Mesendoderm (in vitro differentiated cells): ENCODE measurements around the gene SYDE2.

Experiments
- DNase-seq: peaks from one replicate; pipeline ENCODE4 v3.0.0; 2013
- H2AK5ac ChIP-seq: 2 replicates; pipeline ENCODE4 v1.6.1; 2013; ENCODE audit warnings: low read length, inconsistent platforms
- H2BK120ac ChIP-seq: 2 replicates; pipeline ENCODE4 v1.6.1; 2013; ENCODE audit warnings: low read depth, mild to moderate bottlenecking, low read length, moderate library complexity, mixed read lengths
- H2BK15ac ChIP-seq: replicated peaks from 2 replicates; pipeline ENCODE4 v1.6.1; 2013; ENCODE audit warnings: low read depth, mild to moderate bottlenecking, moderate library complexity
- H2BK5ac ChIP-seq: 2 replicates; pipeline ENCODE4 v1.6.1; 2013; ENCODE audit warnings: low read length, inconsistent platforms
- H3K18ac ChIP-seq: 2 replicates; pipeline ENCODE4 v1.6.1; 2013; ENCODE audit warnings: mild to moderate bottlenecking, low read length, mixed read lengths
- H3K23ac ChIP-seq: one replicate; pipeline ENCODE4 v1.6.1; 2013; ENCODE audit warnings: low read length
- H3K27ac ChIP-seq: 2 replicates; pipeline ENCODE4 v1.5.1; 2013; ENCODE audit warnings: low read depth, mild to moderate bottlenecking, inconsistent platforms, low read length, moderate library complexity
- H3K27me3 ChIP-seq: 2 replicates; pipeline ENCODE4 v1.6.1; 2013; ENCODE audit warnings: low read length, control low read depth, mild to moderate bottlenecking, inconsistent platforms; ENCODE audit not compliant: insufficient read depth, poor library complexity
- H3K36me3 ChIP-seq: 2 replicates; pipeline ENCODE4 v1.6.1; 2013; ENCODE audit warnings: low read length, inconsistent platforms; ENCODE audit not compliant: control insufficient read depth, insufficient read depth
- H3K4ac ChIP-seq: one replicate; pipeline ENCODE4 v1.6.1; 2013; ENCODE audit warnings: low read depth, mild to moderate bottlenecking, low read length, moderate library complexity
- H3K4me1 ChIP-seq: 2 replicates; pipeline ENCODE4 v1.6.1; 2013; ENCODE audit warnings: low read depth, low read length, inconsistent platforms; ENCODE audit not compliant: control insufficient read depth
- H3K4me2 ChIP-seq: 2 replicates; pipeline ENCODE4 v1.6.1; 2013; ENCODE audit warnings: low read length
- H3K4me3 ChIP-seq: 2 replicates; pipeline ENCODE4 v1.5.1; 2013; ENCODE audit warnings: mild to moderate bottlenecking, low read length
- H3K56ac ChIP-seq: one replicate; pipeline ENCODE4 v1.6.1; 2013; ENCODE audit warnings: low read length
- H3K79me1 ChIP-seq: 2 replicates; pipeline ENCODE4 v1.6.1; 2013; ENCODE audit warnings: low read length, inconsistent platforms
- H3K79me2 ChIP-seq: 2 replicates; pipeline ENCODE4 v1.6.1; 2013; ENCODE audit warnings: mild to moderate bottlenecking, low read length; ENCODE audit not compliant: control insufficient read depth, insufficient read depth
- H3K9ac ChIP-seq: 2 replicates; pipeline ENCODE4 v1.6.1; 2013; ENCODE audit warnings: low read length, inconsistent platforms
- H4K5ac ChIP-seq: one replicate; pipeline ENCODE4 v1.6.1; 2013; ENCODE audit warnings: low read length
- H4K8ac ChIP-seq: one replicate; pipeline ENCODE4 v1.6.1; 2013; ENCODE audit warnings: low read depth, mild to moderate bottlenecking, control low read depth, low read length, moderate library complexity
- WGBS: extraction: QIAGEN DNeasy Blood & Tissue Kit; methylation state at CpG from one replicate; pipeline ENCODE4 v1.1.7; 2013; ENCODE audit warnings: low lambda C conversion rate, missing lambda C conversion rate; ENCODE audit not compliant: insufficient coverage; ENCODE audit errors: extremely low coverage; 5-methylcytosine and 5-hydroxymethylcytosine counted together

Gene SYDE2

GRCh38 chr1:85137660-85138059 lies 63.2 kb downstream of the SYDE2 start:
- H2BK120ac ChIP-seq, result no peak overlapping the region
- no peak overlapping the region for H3K4ac ChIP-seq
- H3K23ac ChIP-seq, result no peak overlapping the region
- no peaks in the 10 kb centered on the region for H3K27me3 ChIP-seq
- H3K18ac ChIP-seq, result no peak overlapping the region
- H3K4me1 ChIP-seq, result no peaks in the 10 kb centered on the region
- no CpG with 5 or more reads among the region's 9 CpGs for WGBS
- no peak overlapping the region for H2AK5ac ChIP-seq
- H3K27ac ChIP-seq, result no peak overlapping the region
- H4K5ac ChIP-seq, result no peak overlapping the region
- H3K79me1 ChIP-seq, result no peaks in the 10 kb centered on the region
- DNase-seq, result no peak
- H2BK5ac ChIP-seq, result no peak overlapping the region
- H3K4me2 ChIP-seq, result no peak overlapping the region
- H3K56ac ChIP-seq, result no peak overlapping the region
- H3K79me2 ChIP-seq, result no peaks in the 10 kb centered on the region
- H3K4me3 ChIP-seq, result no peak overlapping the region
- H3K9ac ChIP-seq, result no peak overlapping the region
- no peaks in the 10 kb centered on the region for H3K36me3 ChIP-seq
- H4K8ac ChIP-seq, result no peak overlapping the region
- no peak overlapping the region for H2BK15ac ChIP-seq

GRCh38 chr1:85135392-85135798 lies 65.4 kb downstream of the SYDE2 start:
- no CpG with 5 or more reads among the region's 1 CpG for WGBS
- Histone ChIP-seq H3K18ac (no peak overlapping the region), H3K56ac (no peak overlapping the region), H3K4ac (no peak overlapping the region), H4K8ac (no peak overlapping the region), H4K5ac (no peak overlapping the region), H3K4me2 (no peak overlapping the region), H3K36me3 (no peaks in the 10 kb centered on the region), H3K27me3 (no peaks in the 10 kb centered on the region), H2BK120ac (no peak overlapping the region), H2BK5ac (no peak overlapping the region), H3K4me1 (no peaks in the 10 kb centered on the region), H3K4me3 (no peak overlapping the region), H3K79me2 (no peaks in the 10 kb centered on the region), H3K23ac (no peak overlapping the region), H2BK15ac (no peak overlapping the region), H3K27ac (no peak overlapping the region), H3K79me1 (no peaks in the 10 kb centered on the region), H2AK5ac (no peak overlapping the region), H3K9ac (no peak overlapping the region)
- DNase-seq, result no peak

DNA sequence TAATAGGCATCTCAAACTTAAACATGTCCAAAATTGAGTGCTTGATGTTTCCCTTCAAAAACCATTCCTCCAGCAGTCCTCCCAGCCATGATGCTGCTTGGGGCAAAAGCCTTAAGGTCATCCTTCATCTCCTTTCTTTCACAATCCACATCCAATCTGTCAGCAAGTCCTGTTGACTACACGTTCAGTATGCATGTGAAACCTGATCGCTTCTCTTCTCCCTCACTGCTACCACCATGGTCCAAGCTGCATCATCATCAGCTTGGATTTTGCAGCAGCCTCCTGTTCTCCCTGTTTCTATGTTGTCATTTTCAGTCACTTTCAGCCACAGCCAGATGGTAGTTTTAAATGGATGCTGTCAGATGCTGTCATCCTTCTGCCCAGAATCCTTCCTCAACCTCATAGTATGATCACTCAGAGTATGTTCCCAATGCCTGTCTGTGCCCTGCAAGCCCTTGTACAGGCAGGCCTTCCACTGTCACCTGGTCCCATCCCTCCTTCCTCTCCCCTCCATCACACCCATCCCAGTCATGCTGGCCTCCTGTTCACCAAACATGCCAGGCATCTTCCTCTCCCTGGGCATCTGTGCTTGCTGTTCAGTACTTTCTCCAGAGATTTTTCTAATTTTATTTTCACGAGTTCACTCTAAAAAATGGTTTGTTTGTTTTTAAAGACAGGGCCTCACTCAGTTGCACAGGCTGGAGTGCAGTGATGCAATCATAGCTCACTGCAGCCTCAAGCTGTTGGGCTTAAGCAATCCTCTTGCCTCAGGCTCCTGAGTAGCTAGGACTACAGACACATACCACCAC lies 66.0 kb downstream of the SYDE2 start:
- Histone ChIP-seq H2AK5ac (no peak overlapping the region), H3K4me2 (no peak overlapping the region), H2BK120ac (no peak overlapping the region), H3K18ac (no peak overlapping the region), H3K27me3 (no peaks in the 10 kb centered on the region), H3K23ac (no peak overlapping the region), H2BK5ac (no peak overlapping the region), H3K4me1 (no peaks in the 10 kb centered on the region), H3K4ac (no peak overlapping the region), H2BK15ac (no peak overlapping the region), H3K4me3 (no peak overlapping the region), H3K79me2 (no peaks in the 10 kb centered on the region), H4K8ac (no peak overlapping the region), H3K79me1 (no peaks in the 10 kb centered on the region), H4K5ac (no peak overlapping the region), H3K36me3 (no peaks in the 10 kb centered on the region), H3K9ac (no peak overlapping the region), H3K27ac (no peak overlapping the region), H3K56ac (no peak overlapping the region)
- DNase-seq, result no peak
- WGBS, result no CpG with 5 or more reads among the region's 3 CpGs

- WGBS, result no CpG with 5 or more reads among the region's 2 CpGs
- Histone ChIP-seq H3K4me2 (no peak overlapping the region), H2BK120ac (no peak overlapping the region), H3K79me1 (no peaks in the 10 kb centered on the region), H3K23ac (no peak overlapping the region), H3K79me2 (no peaks in the 10 kb centered on the region), H3K27ac (no peak overlapping the region), H3K36me3 (no peaks in the 10 kb centered on the region), H3K18ac (no peak overlapping the region), H3K4me1 (no peaks in the 10 kb centered on the region), H3K4ac (no peak overlapping the region), H3K56ac (no peak overlapping the region), H3K27me3 (no peaks in the 10 kb centered on the region), H2AK5ac (no peak overlapping the region), H2BK15ac (peak overlapping the region; percentile 12), H2BK5ac (no peak overlapping the region), H3K4me3 (no peak overlapping the region), H4K5ac (no peak overlapping the region), H4K8ac (no peak overlapping the region), H3K9ac (no peak overlapping the region)
- no peak for DNase-seq
Observed at GRCh38 chr1:85133565-85134159, 67.2 kb downstream of the SYDE2 start.

DNA sequence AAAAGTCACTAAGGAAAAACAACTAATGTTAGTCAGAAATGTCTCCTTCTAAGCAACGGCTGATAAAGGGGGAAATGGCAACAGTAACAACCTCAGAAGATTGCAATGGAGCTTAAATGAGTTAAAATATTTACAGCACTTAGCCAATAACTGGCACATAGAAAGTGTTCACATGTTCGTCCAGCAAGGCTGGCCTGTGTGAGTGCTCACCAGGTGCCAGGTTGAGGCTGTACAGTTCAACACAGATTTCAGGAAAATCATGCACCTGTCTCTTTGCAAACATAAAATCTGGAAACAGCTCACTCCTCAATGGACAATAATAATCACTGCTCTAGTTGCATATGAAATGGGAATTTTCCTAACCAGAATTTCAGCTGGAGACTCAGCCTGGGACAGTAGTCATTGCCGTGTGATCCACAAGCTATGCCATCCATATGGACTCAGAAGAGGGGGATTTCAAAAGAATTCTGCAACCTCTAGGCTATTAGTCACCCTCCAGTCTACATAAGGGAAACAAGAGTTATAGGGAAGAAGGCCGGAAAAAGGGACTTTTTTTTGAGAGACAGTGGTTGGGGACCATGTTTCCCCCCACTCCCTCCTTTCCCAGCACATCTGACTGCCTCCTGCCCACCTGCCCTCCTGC lies 68.6 kb downstream of the SYDE2 start:
- H3K27me3 ChIP-seq, result no peaks in the 10 kb centered on the region
- H3K27ac ChIP-seq, result no peak overlapping the region
- no peak for DNase-seq
- H4K8ac ChIP-seq, result no peak overlapping the region
- no peak overlapping the region for H2AK5ac ChIP-seq
- H3K4me1 ChIP-seq, result no peaks in the 10 kb centered on the region
- WGBS, result no CpG with 5 or more reads among the region's 4 CpGs
- no peaks in the 10 kb centered on the region for H3K79me2 ChIP-seq
- H3K36me3 ChIP-seq, result no peaks in the 10 kb centered on the region
- H3K56ac ChIP-seq, result no peak overlapping the region
- no peak overlapping the region for H3K4me3 ChIP-seq
- no peak overlapping the region for H3K9ac ChIP-seq
- no peak overlapping the region for H3K4ac ChIP-seq
- H3K79me1 ChIP-seq, result no peaks in the 10 kb centered on the region
- H4K5ac ChIP-seq, result no peak overlapping the region
- H3K4me2 ChIP-seq, result no peak overlapping the region
- H2BK5ac ChIP-seq, result no peak overlapping the region
- H2BK120ac ChIP-seq, result no peak overlapping the region
- H3K18ac ChIP-seq, result no peak overlapping the region
- H2BK15ac ChIP-seq, result no peak overlapping the region
- no peak overlapping the region for H3K23ac ChIP-seq
